C4-2B (cell line): ENCODE results near the gene GMFB.

ENCODE experiments used
- CTCF ChIP-seq: fragments of 450-650 bp; conservative IDR thresholded peaks from 2 replicates; pipeline ENCODE4 v1.5.1; 2017; ENCODE audit warnings: mild to moderate bottlenecking
- ZFX ChIP-seq: fragments of 450-650 bp; IDR thresholded peaks from 2 replicates; pipeline ENCODE4 v1.6.1; 2017

DNA sequence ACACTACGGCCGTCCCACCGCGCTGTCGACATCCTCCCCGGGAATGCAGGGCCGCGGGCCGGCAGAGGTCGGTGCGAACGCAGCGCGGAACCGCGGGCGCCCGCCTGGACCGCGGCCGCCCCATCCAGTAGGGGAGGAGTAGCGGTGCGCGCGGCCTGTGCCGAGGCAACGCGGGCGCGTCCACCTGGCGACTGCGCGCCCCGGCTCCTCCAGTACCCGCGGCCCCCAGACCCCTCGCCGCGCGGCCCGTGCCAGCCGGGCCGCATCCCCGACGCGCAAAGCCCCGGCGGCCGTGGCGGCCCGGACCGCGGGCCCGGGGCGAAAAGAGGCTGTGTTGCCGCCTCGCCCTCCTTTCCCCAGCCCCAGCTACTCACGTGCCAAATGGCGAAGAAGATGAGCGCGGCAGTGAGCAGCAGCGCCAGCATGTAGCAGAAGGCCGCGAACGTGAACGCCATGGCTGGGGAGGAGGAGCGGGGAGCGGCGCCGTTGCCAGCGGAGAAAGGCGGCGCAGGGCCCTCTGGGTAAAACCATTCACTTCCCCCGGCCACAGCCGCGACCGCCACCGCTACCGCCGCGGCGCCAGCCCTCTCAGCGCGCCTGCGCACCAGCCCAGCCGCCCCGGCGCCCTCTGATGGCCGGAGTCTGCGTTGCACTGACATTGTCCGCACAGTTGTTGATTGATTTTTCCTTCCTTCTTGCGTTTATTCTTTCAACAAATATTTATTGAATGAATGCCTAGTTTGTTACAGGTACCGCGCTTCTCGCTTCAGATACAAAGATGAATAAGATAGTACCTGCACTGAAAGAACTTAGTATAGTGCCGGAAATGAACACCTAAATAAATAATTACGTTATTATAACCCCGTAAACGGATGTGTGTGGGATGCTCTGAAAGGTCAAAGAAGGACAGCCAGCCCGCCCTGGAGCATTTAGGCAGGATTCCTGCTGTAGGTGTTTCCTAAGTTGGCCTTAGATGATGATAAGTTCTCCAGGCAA, 47.6 kb downstream of the GMFB start, which contains the start of gene CNIH1:
- TF ChIP-seq CTCF (peak; percentile 99), ZFX (peak; percentile 100)
